Measurements from ENCODE around the gene DZIP1L. TPM values are rescaled to one million over a fixed set of nuclear protein-coding genes. Genes with fewer than 3 reads are reported as not detected.

DZIP1L gene
- total and polyA plus RNA-seq, 9 of the 15 experiments (the other 6 are each of a cell fraction or from before 2014, with no cell fraction given) = 0.03 to 1.5 (median 0.48) TPM; not detected in 1

DNA sequence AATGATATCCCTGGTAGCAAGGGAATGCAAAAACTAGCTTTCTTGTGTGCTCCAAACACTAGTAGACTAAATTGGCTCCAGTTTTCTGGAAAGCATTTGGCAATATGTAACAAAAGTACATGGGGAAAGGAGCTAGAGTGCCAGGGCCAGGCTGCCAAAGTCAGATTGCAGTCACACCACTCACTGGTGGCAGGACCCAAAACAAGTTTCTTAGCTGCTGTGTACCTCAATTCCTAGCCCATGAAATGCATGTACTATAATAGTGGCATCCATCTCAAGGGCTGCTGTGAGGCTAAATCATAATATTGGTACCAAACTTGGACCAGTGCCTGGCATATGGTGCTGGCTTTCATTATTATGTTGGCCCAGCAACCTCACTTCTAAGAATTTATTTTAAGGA lies 56.1 kb downstream of the DZIP1L start (continued):
- TF ChIP-seq SMARCA5 (IDR thresholded peaks at IDR 0.05) = no peak
- TF ChIP-seq ZNF165 (CRISPR knock-in tag; IDR thresholded peaks at IDR 0.05; ENCODE audit: borderline replicate concordance) = no peak
- TF ChIP-seq NELFE (IDR thresholded peaks at IDR 0.05; ENCODE audit: insufficient read depth, insufficient read length) = no peak
- no peak for TF ChIP-seq MTA3 (IDR thresholded peaks at IDR 0.05; ENCODE audit: borderline replicate concordance)

DNA sequence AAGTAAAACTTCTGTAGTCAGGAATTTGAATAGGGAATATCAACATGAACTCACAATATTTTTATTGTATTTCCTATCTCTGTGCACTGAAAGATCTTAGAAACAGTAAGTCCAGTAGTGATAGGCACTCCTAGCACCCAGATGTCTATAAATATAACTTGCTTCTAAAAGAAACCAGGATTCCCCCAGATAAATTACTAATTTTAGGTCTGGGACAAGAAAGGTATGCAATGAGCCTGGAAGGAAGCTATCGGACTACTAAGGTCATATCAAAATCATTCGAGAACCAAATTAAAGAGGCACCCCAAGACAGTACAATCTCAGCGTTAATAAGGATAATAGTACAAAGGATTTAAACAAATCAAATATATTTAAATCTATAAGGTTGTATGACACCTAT lies 58.0 kb downstream of the DZIP1L start:
- H3K9me3 ChIP-seq (replicated peaks; ENCODE audit: control insufficient read depth, insufficient read depth, low read depth, low read length) = no peaks in the 10 kb centered on the region
- intact Hi-C loops (cut with micrococcal nuclease) (no loop called here), in situ Hi-C loops (cut with MboI) (loop anchor here (25.0 kb wide), 1 partner anchor 880 kb away; the partner anchor contains the start of genes FOXL2 and FOXL2NB)
- no peak overlapping the region for H3K4me3 ChIP-seq
- DNase-seq (ENCODE audit: extremely low read depth in 1 of 4, low spot score in 3 of 4) (no peak), ATAC-seq (no peak), FAIRE-seq (no peak)
- POLR2A ChIA-PET = no interaction called here
- no peak overlapping the region for H3K9ac ChIP-seq (ENCODE audit: insufficient read depth in 1 of 2, low read depth in 2 of 2, low read length in 2 of 2)
- no peak overlapping the region for H3K27ac ChIP-seq (ENCODE audit: extremely low read depth, low read depth, low read length)
- H3K27me3 ChIP-seq (ENCODE audit: control insufficient read depth in 2 of 2, insufficient read depth in 2 of 2, low read length in 2 of 2) = no peaks in the 10 kb centered on the region
- no TSS peak for BruUV-seq (replicated peaks)
- WGBS (ENCODE audit: insufficient coverage, low coverage, missing lambda C conversion rate) = 0% methylated on average over 3 of the region's 3 CpGs
- no peaks in the 10 kb centered on the region for H3K36me3 ChIP-seq (ENCODE audit: control insufficient read depth, insufficient read depth, low read length)
- no peaks in the 10 kb centered on the region for H4K20me1 ChIP-seq (replicated peaks; ENCODE audit: control insufficient read depth, insufficient read depth, low read length)
- no peak overlapping the region for H3K4me2 ChIP-seq (ENCODE audit: insufficient read depth, low read length)
- no peak overlapping the region for H2AFZ ChIP-seq (ENCODE audit: low read depth, low read length)
- no peaks in the 10 kb centered on the region for H3K4me1 ChIP-seq (replicated peaks in 1 of 2; ENCODE audit: control insufficient read depth in 2 of 2, insufficient read depth in 2 of 2, low read length in 2 of 2)
- TF ChIP-seq ARID2 (IDR thresholded peaks at IDR 0.05) = no peak
- TF ChIP-seq MEIS2 (IDR thresholded peaks at IDR 0.05; ENCODE audit: partially characterized antibody) = no peak
- no peak for TF ChIP-seq KLF1 (tag; IDR thresholded peaks at IDR 0.05)
- TF ChIP-seq SIRT6 (IDR thresholded peaks at IDR 0.05; ENCODE audit: low read depth, low read length) = no peak
- TF ChIP-seq SRSF3 (IDR thresholded peaks at IDR 0.05; ENCODE audit: insufficient read depth, low read length) = no peak
- TF ChIP-seq, protein P1, sequence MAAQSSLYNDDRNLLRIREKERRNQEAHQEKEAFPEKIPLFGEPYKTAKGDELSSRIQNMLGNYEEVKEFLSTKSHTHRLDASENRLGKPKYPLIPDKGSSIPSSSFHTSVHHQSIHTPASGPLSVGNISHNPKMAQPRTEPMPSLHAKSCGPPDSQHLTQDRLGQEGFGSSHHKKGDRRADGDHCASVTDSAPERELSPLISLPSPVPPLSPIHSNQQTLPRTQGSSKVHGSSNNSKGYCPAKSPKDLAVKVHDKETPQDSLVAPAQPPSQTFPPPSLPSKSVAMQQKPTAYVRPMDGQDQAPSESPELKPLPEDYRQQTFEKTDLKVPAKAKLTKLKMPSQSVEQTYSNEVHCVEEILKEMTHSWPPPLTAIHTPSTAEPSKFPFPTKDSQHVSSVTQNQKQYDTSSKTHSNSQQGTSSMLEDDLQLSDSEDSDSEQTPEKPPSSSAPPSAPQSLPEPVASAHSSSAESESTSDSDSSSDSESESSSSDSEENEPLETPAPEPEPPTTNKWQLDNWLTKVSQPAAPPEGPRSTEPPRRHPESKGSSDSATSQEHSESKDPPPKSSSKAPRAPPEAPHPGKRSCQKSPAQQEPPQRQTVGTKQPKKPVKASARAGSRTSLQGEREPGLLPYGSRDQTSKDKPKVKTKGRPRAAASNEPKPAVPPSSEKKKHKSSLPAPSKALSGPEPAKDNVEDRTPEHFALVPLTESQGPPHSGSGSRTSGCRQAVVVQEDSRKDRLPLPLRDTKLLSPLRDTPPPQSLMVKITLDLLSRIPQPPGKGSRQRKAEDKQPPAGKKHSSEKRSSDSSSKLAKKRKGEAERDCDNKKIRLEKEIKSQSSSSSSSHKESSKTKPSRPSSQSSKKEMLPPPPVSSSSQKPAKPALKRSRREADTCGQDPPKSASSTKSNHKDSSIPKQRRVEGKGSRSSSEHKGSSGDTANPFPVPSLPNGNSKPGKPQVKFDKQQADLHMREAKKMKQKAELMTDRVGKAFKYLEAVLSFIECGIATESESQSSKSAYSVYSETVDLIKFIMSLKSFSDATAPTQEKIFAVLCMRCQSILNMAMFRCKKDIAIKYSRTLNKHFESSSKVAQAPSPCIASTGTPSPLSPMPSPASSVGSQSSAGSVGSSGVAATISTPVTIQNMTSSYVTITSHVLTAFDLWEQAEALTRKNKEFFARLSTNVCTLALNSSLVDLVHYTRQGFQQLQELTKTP (IDR thresholded peaks at IDR 0.05; ENCODE audit: low read depth in 1 of 2, partially characterized antibody in 2 of 2) = no peak
- no peak for TF ChIP-seq DIDO1 (tag; IDR thresholded peaks at IDR 0.05; ENCODE audit: low read depth)
- no peak for TF ChIP-seq HDGF (IDR thresholded peaks at IDR 0.05)
- no peak for TF ChIP-seq NR3C1 (CRISPR knock-in tag; IDR thresholded peaks at IDR 0.05)
- no peak for TF ChIP-seq POLR2AphosphoS2 (IDR thresholded peaks at IDR 0.05; ENCODE audit: low read length)
- no peak for TF ChIP-seq ZNF239 (CRISPR knock-in tag; IDR thresholded peaks at IDR 0.05)
- TF ChIP-seq PCBP2 (IDR thresholded peaks at IDR 0.05; ENCODE audit: low read depth, low read length, poor library complexity, severe bottlenecking) = no peak
- no peak for TF ChIP-seq PTTG1 (tag; IDR thresholded peaks at IDR 0.05; ENCODE audit: low read depth)
- TF ChIP-seq, protein P2, sequence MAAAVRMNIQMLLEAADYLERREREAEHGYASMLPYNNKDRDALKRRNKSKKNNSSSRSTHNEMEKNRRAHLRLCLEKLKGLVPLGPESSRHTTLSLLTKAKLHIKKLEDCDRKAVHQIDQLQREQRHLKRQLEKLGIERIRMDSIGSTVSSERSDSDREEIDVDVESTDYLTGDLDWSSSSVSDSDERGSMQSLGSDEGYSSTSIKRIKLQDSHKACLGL (CRISPR knock-in tag; IDR thresholded peaks at IDR 0.05; ENCODE audit: borderline replicate concordance, poor library complexity, severe bottlenecking) = no peak
- H3K9me1 ChIP-seq (ENCODE audit: control insufficient read depth, insufficient read depth, low read length) = no peaks in the 10 kb centered on the region
- no peaks in the 10 kb centered on the region for H3K79me2 ChIP-seq (ENCODE audit: control insufficient read depth, insufficient read depth, low read length)
- CTCF ChIA-PET (ENCODE audit: low intra/inter-chr PET ratio) = no interaction called here

All from K562 (cell line).